Colonic mucosa (tissue), 4 donors: Measurements from ENCODE around the gene RUNX2. TPM values are rescaled to one million over a fixed set of nuclear protein-coding genes. Genes with fewer than 3 reads are reported as not detected.

Experiments used
- DNase-seq: peaks from one replicate; pipeline ENCODE4 v3.0.0-alpha.2; 2020
- H3K27ac ChIP-seq: fragments of 200-600 bp; one replicate; pipeline ENCODE4 v1.8.0; 2021
- H3K27me3 ChIP-seq: fragments of 200-600 bp; one replicate; pipeline ENCODE4 v1.8.0; 2021
- H3K36me3 ChIP-seq: fragments of 200-600 bp; one replicate; pipeline ENCODE4 v1.8.0; 2021
- H3K4me1 ChIP-seq: fragments of 200-600 bp; one replicate; pipeline ENCODE4 v1.8.0; 2021; ENCODE audit warnings: mild to moderate bottlenecking
- H3K4me3 ChIP-seq: fragments of 200-600 bp; one replicate; pipeline ENCODE4 v1.8.0; 2021
- H3K9ac ChIP-seq, 2 donors: one replicate each; pipeline ENCODE4 v1.7.0; 2013; ENCODE audit warnings: control low read depth in 2 of 2, low read depth in 2 of 2, low read length in 2 of 2
- H3K9me3 ChIP-seq: fragments of 200-600 bp; one replicate; pipeline ENCODE4 v1.8.0; 2021
- intact Hi-C: fragments of 100-400 bp; cut with DNase I; formaldehyde crosslinking; loops from one replicate; pipeline ENCODE4 v1.14.1; 2022
- total RNA-seq, 2 donors: library from RNA; stranded (reverse); fragmentation: NEBNext Ultra II Directional in 1 of 2; extraction: Animal tissue kit (Norgen Biotek cat#: 25700) in 1 of 2; gene quantifications; one replicate each; pipeline ENCODE4 v1.2.1, GENCODE V29; 2021
- TF ChIP-seq, protein P1 (sequence below): fragments of 200-600 bp; IDR thresholded peaks from one replicate; pipeline ENCODE4 v1.8.0; 2022; ENCODE audit warnings: antibody characterized with exemption, mild to moderate bottlenecking
- donor health status: healthy.
- donor health status: DM: no; HTN: no; CAD: no.
- donor health status: DM: no; HTN: no; CAD: no.

Gene RUNX2
- total RNA-seq, 2 donors from 2014 or later, result 1.7 to 2.6 TPM

DNA sequence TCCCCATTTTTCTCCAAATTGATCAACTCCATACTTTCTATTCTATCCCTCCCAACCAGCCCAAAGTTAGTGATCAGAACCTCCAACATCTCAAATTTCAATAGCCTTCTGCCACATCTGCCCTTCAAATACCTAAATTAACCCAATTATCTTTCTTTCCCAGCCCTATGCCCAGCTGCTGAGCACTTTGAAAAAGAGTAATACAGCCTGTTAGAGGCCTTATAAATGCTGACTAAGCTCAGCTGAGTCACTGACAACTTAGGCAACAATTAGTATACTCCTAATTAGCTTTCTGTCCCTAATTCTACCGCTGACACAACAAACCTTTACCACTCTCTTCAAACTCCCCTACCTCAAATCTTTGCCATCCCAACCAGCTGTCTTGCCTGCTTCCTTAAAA, 23.5 kb downstream of the RUNX2 start:
- TF ChIP-seq, protein P1, sequence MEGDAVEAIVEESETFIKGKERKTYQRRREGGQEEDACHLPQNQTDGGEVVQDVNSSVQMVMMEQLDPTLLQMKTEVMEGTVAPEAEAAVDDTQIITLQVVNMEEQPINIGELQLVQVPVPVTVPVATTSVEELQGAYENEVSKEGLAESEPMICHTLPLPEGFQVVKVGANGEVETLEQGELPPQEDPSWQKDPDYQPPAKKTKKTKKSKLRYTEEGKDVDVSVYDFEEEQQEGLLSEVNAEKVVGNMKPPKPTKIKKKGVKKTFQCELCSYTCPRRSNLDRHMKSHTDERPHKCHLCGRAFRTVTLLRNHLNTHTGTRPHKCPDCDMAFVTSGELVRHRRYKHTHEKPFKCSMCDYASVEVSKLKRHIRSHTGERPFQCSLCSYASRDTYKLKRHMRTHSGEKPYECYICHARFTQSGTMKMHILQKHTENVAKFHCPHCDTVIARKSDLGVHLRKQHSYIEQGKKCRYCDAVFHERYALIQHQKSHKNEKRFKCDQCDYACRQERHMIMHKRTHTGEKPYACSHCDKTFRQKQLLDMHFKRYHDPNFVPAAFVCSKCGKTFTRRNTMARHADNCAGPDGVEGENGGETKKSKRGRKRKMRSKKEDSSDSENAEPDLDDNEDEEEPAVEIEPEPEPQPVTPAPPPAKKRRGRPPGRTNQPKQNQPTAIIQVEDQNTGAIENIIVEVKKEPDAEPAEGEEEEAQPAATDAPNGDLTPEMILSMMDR, result no peak
- H3K4me3 ChIP-seq, result no peak overlapping the region
- no peaks in the 10 kb centered on the region for H3K36me3 ChIP-seq
- intact Hi-C loops, result no loop called here
- no peaks in the 10 kb centered on the region for H3K27me3 ChIP-seq
- H3K9me3 ChIP-seq, result no peaks in the 10 kb centered on the region
- no peak for DNase-seq
- H3K9ac ChIP-seq, result no peak overlapping the region
- H3K27ac ChIP-seq, result no peak overlapping the region
- H3K4me1 ChIP-seq, result no peaks in the 10 kb centered on the region

DNA sequence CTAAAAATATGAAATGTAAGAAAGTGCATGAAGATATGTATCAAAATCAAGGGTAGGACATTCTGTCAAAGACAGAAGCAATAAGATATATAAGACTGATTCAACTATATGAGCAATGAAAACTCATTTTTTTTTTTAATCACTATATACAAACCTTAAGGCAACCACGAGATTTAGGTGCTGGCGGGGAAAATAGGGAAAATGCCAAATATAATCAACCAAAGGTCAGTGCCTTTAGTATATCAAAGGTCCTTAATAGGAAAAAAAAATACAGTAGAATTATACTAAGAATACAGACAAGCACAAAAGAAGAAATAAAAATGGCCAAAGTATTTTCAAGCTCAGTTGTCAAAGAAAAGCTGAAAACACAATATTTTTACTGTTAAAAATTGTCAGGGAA, 25.5 kb downstream of the RUNX2 start:
- TF ChIP-seq, protein P1, result no peak
- Histone ChIP-seq H3K27ac (no peak overlapping the region), H3K9ac (no peak overlapping the region), H3K4me1 (no peaks in the 10 kb centered on the region), H3K4me3 (no peak overlapping the region), H3K36me3 (no peaks in the 10 kb centered on the region), H3K27me3 (no peaks in the 10 kb centered on the region), H3K9me3 (no peaks in the 10 kb centered on the region)
- intact Hi-C loops, result no loop called here
- DNase-seq, result no peak

DNA sequence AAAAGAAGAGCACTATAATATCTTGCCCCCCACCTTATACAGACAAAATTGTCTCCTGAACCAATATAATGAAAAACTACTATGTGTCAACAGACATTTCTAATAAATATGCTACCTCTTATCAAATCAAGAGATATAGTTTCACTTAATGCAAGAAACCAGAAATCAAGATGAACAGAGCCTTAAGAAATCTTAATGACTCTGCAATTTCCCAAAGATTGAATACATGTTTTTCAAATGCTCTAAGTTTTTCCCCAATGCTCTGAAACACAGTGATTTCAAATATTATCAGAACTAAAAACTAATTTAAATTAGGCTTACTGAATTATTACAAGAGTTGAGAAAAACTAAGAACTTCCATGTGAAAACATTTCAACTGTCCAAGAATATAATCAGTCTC, 36.3 kb downstream of the RUNX2 start:
- Histone ChIP-seq H3K36me3 (no peaks in the 10 kb centered on the region), H3K9ac (no peak overlapping the region), H3K4me1 (no peaks in the 10 kb centered on the region), H3K9me3 (no peaks in the 10 kb centered on the region), H3K27me3 (no peaks in the 10 kb centered on the region), H3K4me3 (no peak overlapping the region), H3K27ac (no peak overlapping the region)
- DNase-seq, result no peak
- intact Hi-C loops, result no loop called here
- TF ChIP-seq, protein P1, result no peak

DNA sequence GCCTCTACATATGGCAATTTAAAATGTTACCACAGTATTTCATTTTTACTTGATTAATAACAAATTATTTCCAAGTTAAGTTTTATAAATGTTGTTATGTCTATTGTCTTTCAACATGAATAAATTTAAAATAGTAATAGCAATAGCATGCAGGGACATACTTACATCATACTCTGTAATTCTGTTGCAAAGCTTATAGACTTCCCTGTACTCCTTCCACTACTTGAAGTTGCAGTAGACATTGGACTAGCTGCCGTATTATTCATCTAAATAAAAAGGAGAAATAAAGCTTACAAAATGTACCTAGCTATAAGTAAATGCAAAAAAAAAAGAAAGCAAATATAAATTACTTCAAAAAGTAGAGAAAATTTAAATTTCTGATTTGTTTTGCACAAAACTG, 36.9 kb downstream of the RUNX2 start:
- DNase-seq, result no peak
- intact Hi-C loops, result no loop called here
- TF ChIP-seq, protein P1, result no peak

DNA sequence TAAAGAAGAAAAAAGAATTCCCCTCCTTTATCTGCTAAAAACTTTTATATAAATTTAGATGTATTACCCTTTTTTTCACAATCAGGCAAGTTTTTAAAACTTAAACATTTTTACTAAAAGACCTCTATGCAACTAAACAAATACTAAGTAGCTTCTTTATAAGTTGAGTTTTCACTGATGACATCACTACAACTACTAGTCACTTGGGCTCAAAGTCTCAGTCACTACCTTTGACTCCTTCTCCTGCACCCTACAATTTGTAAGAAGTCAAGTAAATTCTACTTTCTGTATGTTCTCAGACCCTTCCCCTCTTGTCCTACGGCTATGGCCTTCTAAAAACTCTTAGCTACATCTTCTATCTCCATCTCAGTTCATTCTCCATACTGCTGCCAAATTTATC, 38.4 kb downstream of the RUNX2 start:
- Histone ChIP-seq H3K27me3 (no peaks in the 10 kb centered on the region), H3K9me3 (no peaks in the 10 kb centered on the region), H3K27ac (no peak overlapping the region), H3K4me3 (no peak overlapping the region), H3K36me3 (no peaks in the 10 kb centered on the region), H3K9ac (no peak overlapping the region), H3K4me1 (no peaks in the 10 kb centered on the region)
- no peak for DNase-seq
- TF ChIP-seq, protein P1, result no peak
- intact Hi-C loops, result no loop called here

More for the DNA sequence above, 36.9 kb downstream of the RUNX2 start:
- H3K4me1 ChIP-seq, result no peaks in the 10 kb centered on the region
- no peak overlapping the region for H3K27ac ChIP-seq
- H3K9me3 ChIP-seq, result no peaks in the 10 kb centered on the region
- no peak overlapping the region for H3K4me3 ChIP-seq
- no peaks in the 10 kb centered on the region for H3K27me3 ChIP-seq
- H3K9ac ChIP-seq, result no peak overlapping the region
- H3K36me3 ChIP-seq, result no peaks in the 10 kb centered on the region

DNA sequence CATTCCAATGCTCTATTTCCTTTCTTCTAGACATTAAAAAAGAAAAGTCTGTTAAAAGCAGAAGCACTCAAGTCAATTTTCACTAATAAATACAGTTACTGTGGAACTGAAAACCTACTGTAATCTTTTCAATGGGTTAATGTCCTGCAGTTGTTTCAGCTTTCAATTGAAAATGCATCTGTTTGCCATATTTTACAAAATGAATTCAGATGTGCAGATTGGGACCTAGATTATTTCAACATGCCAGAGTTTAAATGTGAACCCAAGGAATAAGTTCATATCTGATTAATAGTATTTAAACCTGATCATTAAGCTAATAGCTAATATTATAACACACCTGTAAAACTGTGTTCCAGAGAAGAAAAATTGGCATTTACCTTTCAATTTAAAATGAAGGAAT, 39.9 kb downstream of the RUNX2 start:
- H3K27me3 ChIP-seq, result no peaks in the 10 kb centered on the region
- DNase-seq, result no peak
- H3K27ac ChIP-seq, result no peak overlapping the region
- H3K9me3 ChIP-seq, result no peaks in the 10 kb centered on the region
- intact Hi-C loops, result no loop called here
- no peaks in the 10 kb centered on the region for H3K4me1 ChIP-seq
- no peak overlapping the region for H3K9ac ChIP-seq
- no peak overlapping the region for H3K4me3 ChIP-seq
- TF ChIP-seq, protein P1, result no peak
- no peaks in the 10 kb centered on the region for H3K36me3 ChIP-seq
